ENCODE results near the gene CCR3.
"Not testable (repeated sequence)": the region's sequence is repeated elsewhere in the genome, so short reads cannot be mapped to it uniquely, and the experiment has no call there.

CCR3 gene

DNA sequence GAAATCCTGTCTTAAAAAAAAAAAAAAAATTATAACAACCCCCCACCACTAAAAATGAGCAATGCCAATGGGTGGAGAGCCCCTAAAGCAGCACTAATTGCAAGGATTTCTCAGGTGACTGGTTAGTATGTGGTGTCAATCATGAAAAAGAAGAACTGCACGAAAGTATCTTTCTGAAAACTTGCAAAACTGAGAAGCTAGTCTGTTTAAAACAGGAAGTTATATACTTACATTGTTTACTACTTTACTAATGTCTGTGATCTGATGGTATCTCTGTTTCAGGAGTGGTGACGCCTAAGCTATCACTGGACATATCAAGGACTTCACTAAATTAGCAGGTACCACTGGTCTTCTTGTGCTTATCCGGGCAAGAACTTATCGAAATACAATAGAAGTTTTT, at the start of gene CCR3:
Gene CCR3, plus strand, starts transcription at position 341 of the 400 bp plus-strand sequence. CDS start 22,699 bp downstream, outside the sequence.
- no peak for DNase-seq (ENCODE audit: extremely low read depth in 1 of 2, low read depth in 1 of 2)

- DNase-seq (ENCODE audit: extremely low read depth in 1 of 2, low read depth in 1 of 2): no peak
These were observed 49.3 kb upstream of the CCR3 start for GRCh38 chr3:46192939-46193338.

- DNase-seq (ENCODE audit: extremely low read depth in 1 of 2, low read depth in 1 of 2): no peak
These were observed 48.8 kb upstream of the CCR3 start for GRCh38 chr3:46193436-46193835.

- DNase-seq (ENCODE audit: extremely low read depth in 1 of 2, low read depth in 1 of 2): no peak
These were observed 47.2 kb upstream of the CCR3 start for GRCh38 chr3:46194868-46195553.

DNA sequence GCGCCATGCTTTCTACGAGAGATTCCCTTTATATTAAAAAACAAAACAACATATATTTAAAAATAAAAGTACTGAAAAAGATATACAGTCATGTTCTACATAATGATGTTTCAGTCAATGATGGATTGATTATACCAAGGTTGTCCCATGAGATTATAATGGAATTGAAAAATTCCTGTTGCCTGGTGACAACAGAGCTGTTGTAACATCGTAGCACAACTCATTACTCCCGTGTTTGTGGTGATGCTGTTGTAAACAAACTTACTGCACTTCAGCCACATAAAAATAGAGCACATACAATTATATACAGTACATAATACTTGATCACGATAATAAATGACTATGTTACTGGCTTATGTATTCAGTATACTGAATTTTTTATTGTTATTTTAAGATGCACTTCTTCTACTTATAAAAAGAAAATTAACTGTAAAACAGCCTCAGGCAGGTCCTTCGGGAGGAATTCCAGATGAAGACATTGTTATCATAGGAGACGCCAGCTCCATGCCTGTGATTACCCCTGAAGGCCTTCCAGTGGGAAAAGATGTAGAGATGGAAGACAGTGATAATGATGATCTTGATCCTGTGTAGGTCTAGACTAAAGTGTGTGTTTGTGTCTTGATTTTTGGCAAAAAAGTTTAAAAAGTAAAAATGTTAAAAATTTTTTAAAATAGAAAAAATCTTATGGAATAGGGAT, 45.9 kb upstream of the CCR3 start:
- no peak for DNase-seq (ENCODE audit: extremely low read depth in 1 of 2, low read depth in 1 of 2)

- DNase-seq (ENCODE audit: extremely low read depth in 1 of 2, low read depth in 1 of 2): no peak
These were observed 42.0 kb upstream of the CCR3 start for GRCh38 chr3:46200211-46200610.

- no peak for DNase-seq (ENCODE audit: extremely low read depth in 1 of 2, low read depth in 1 of 2)
These were observed 41.5 kb upstream of the CCR3 start for GRCh38 chr3:46200790-46201189.

- no peak for DNase-seq (ENCODE audit: extremely low read depth in 1 of 2, low read depth in 1 of 2)
These were observed 39.7 kb upstream of the CCR3 start for GRCh38 chr3:46202535-46202934.

DNA sequence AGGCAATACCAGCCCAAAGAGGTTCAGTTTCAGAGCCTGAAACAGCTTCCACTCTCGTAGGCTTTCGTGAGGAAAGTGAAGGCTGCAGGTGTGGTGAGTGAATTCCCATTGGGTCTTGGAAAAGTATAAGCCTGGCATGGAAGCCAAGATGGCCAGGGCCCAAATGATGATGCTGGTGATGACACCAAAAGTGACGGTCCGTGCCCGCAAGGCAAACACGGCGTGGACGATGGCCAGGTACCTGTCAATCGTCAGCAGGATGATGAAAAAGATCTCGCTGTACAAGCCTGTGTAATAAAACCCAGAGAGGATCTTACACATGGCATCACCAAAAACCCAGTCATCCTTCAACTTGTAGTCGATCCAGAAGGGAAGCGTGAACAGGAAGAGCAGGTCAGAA, 38.6 kb upstream of the CCR3 start:
- DNase-seq (ENCODE audit: extremely low read depth in 1 of 2, low read depth in 1 of 2): no peak

- no peak for DNase-seq (ENCODE audit: extremely low read depth in 1 of 2, low read depth in 1 of 2)
These were observed 36.8 kb upstream of the CCR3 start for GRCh38 chr3:46205286-46205960.

DNA sequence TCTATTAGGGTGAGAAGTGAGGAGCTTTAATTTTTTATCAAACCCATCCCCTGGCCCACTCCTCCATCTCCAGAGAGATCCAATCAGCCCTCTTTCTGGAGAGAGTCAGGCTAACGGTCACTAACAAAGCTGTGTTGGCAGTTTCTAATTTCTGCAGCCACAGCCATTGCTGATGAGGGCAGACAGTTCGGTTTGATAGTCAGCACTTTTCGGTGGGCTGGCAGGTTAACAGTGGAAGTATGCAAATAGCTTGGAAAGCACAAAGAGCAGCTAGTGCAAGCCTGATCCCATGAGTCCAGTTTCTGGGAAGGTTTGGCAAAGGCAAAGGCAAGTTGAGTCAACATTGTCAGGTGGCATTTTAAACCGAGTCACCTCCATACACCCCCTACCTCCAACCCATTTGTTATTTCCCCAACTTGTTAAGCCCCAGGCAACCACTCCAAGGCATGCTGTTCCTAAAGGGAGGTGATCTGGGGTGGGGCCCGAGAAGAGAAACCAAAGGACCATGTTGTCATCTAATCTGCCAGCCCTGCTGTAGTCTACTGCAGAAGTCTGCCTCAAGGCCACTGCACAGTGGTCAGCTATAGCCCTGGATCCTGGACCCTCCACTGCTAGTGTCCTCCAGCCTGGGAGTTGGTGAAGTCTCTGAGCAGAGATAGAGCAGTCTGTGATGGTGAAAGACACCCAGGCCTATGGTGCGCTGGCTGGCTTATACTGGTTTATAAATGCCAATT, 35.8 kb upstream of the CCR3 start:
- no peak for DNase-seq (ENCODE audit: extremely low read depth in 1 of 2, low read depth in 1 of 2)

- DNase-seq (ENCODE audit: extremely low read depth in 1 of 2, low read depth in 1 of 2): not testable (repeated sequence)
These were observed 34.7 kb upstream of the CCR3 start for GRCh38 chr3:46207514-46207913.

DNA sequence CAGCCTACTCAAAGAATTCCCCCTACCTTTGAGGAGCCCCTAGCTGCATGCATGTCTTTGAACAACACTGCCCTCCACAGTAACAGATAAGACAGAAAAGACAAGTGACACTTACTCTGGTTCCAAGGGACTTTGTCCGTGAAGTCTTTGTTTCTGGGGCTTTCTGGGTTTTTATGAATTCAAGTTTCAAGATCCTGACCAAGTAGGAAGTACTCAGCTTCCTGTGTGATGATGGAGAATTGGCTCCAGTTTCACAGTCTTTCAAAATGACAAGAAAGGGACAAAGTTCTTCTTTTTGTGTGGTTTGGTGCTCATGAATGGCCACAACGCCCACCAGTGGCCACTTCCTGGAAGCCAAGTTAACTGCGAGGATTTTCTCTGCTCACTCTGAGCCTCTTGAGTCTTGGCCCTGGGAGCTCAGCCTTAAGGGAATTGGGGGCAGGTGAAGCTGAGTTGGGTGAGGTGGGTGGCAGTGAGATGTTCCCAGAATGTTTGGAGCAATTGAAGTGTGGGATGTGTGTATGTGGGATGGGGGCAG, 34.0 kb upstream of the CCR3 start, which contains the start of gene CCR1:
Gene CCR1, minus strand, starts transcription at position 147 of the 538 bp plus-strand sequence. CDS start 4,000 bp downstream, outside the sequence.
- DNase-seq (ENCODE audit: extremely low read depth in 1 of 2, low read depth in 1 of 2): no peak

DNA sequence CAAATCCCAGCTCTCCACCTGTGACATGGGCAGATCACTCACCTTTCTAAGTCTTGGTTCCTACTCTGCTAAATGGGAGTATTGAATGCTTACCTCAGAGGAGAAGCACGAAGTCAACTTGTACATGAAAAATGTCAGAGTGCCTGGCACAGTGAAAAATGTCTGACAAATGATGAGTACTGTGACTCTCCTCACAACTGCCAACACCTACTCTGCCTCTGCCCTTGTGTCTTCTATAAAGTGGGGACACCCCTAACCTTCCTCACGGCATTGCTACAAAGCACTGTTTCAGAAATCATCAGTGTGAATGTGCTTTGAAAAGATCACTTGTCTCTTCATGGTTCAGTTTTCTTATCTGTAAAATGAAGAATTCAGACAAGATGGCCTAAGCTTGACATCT, 33.2 kb upstream of the CCR3 start:
- DNase-seq (ENCODE audit: extremely low read depth in 1 of 2, low read depth in 1 of 2): no peak

DNA sequence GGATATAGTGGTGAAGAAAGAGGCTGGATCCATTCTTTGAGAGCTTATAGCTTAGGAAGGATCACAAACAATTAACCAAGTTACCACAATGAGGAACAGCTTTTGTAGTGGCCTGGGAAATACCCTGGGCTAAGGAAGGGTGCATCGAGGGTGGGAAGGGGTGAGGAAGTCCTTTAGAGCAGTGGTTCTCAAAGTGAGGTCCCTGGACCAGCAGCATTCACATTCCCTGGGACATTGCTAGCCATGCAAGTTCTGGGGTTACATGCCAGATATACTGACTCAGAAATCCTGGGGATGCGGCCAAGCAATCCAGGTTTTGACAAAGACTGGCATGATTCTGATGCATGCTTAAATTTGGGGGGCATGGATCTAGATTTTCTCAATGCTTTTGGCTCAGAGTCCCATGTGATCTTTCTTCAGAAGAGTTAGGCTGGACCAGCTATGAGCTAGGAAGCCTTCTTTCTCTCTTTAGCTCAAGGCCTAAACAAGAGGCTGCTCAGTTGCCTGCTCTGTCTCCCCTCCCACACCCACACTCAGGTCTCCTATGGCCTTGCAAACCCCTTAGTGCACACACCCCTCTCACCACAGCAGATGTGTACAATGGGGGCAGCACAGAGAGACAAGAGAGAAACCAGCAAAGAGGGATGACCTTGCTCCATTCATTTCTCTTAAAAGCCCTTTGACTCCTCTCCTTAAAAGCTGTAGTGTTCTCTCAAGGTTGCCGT, 32.4 kb upstream of the CCR3 start:
- DNase-seq (ENCODE audit: extremely low read depth in 1 of 2, low read depth in 1 of 2): no peak

- DNase-seq (ENCODE audit: extremely low read depth in 1 of 2, low read depth in 1 of 2): no peak
These were observed 30.2 kb upstream of the CCR3 start for GRCh38 chr3:46212101-46212500.

- no peak for DNase-seq (ENCODE audit: extremely low read depth in 1 of 2, low read depth in 1 of 2)
These were observed 29.1 kb upstream of the CCR3 start for GRCh38 chr3:46213201-46213600.

- no peak for DNase-seq (ENCODE audit: extremely low read depth in 1 of 2, low read depth in 1 of 2)
These were observed 27.4 kb upstream of the CCR3 start for GRCh38 chr3:46214751-46215352.

GRCh38 chr3:46215810-46216414, 26.3 kb upstream of the CCR3 start:
- no peak for DNase-seq (ENCODE audit: extremely low read depth in 1 of 2, low read depth in 1 of 2)
